HG02759 (cell line): ENCODE data around the gene USP49.

ENCODE experiments used
- ATAC-seq: cut with Tn5 transposase; IDR thresholded peaks from one replicate; pipeline ENCODE4 v1.9.1; 2021; ENCODE audit warnings: mild to moderate bottlenecking, moderate library complexity; ENCODE audit not compliant: unreplicated experiment

The USP49 gene

DNA sequence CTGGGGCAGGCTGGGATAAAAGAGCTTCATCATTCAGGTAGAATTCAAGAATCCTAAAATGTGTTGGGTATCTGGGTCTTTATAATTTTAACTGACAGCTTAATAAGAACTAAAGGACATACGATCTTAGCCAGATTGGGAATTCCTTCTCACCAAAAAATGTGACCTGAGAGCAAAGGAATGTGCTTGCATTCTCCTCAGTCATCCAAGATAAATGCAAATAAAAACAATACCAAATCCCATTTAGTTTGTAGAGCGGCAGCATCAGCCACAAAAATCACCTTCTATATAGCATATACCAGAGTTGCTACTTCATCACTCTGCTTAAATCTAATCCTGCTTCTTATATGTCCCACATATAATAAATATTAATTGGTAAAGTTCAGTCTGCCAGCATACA lies 16.9 kb downstream of the USP49 start:
- no peak for ATAC-seq

DNA sequence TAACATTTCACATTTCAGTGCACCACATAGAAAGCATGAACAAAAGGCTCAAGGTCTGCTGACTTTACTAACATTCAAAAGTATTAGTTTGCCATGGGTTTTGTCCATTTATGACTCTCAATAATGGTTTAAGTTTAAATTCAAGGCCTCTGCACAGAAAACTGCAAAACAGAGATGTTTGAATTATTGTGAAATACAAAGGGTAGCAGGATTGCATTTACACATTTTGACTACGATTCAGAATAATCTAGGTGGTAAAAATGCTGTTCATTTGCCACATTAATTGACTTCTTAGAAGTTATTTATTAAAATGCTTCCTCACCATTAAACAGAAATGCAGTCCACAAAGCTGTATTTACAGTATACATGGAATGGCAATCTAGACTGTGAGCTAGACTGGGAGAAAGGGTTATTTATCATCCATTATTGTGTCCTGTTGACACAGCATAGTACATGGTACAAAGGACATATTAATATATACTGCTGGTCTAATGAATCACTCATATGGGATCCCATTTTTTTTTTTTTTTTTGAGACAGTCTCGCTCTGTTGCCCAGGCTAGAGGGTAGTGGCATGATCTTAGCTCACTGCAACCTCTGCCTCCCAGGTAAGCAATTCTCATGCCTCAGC lies 18.0 kb downstream of the USP49 start:
- ATAC-seq: no peak

DNA sequence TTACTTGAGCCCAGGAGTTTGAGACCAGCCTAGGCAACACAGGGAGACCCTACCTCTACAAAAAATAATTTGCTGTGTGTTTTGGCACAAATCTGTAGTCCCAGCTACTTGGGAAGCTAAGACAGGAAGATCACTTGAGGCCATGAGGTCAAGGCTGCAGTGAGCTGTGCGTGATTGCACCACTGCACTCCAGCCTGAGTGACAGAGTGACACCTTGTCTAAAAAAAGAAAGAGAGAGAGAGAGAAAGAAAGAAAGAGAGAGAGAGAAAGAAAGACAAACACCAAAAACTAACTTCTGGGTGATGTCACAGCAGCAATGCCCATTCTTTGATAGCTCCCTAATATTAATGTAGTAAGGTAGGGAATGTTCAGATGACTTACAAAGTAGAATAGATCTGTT lies 20.4 kb downstream of the USP49 start:
- no peak for ATAC-seq

DNA sequence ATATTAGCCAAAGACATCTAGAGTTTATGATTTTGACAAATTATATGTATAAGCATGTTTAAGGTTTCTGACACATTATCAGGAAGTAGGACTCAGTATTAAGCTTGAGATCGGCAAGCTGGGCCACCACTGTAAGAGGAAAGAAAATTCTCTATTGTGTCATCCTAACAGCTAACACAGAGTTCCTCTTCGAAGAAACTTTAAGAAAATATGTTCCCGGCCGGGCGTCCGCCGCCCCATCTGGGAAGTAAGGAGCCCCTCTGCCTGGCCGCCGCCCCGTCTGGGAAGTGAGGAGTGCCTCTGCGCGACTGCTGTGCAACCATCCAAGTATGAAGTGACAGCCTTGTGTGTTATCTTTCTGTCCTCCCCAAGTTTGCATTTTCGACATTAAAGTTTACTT lies 23.0 kb downstream of the USP49 start:
- ATAC-seq: no peak

DNA sequence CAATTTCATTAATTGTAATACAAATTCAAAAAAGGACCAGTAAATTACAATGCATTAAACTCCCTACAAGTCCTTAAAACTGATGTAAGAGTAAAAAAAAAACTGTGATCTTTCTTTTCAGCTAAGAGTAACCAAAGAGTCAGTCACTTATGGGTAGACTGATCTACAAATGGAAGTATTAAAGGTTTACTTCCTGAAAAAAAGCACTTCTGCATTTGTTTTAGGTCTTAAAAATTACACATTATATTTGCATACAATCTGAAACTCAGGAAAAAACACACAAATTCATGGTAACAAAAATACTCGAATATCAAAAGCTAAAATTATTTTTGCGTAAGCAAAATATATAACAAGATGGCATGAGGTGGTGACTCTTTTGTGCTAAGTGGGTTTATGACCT lies 23.5 kb downstream of the USP49 start:
- no peak for ATAC-seq

DNA sequence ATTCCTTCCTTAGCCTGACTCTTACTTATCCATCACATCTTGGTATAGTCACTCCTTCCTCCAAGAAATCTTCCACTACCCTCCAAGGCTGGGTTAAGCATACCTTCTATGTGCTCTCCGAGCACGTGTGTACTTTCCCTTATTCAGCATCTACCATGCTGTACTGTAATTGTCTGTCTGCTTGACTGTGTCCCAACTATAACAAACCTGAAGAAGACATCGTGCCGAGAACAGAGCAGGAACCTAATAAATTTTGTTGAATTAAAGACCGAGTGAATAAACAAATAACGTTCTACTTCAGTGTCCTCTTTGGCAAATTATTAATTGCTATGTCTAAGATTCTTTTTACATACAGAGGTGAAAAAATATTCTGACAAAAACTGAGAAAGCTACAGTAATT lies 35.8 kb downstream of the USP49 start:
- no peak for ATAC-seq

DNA sequence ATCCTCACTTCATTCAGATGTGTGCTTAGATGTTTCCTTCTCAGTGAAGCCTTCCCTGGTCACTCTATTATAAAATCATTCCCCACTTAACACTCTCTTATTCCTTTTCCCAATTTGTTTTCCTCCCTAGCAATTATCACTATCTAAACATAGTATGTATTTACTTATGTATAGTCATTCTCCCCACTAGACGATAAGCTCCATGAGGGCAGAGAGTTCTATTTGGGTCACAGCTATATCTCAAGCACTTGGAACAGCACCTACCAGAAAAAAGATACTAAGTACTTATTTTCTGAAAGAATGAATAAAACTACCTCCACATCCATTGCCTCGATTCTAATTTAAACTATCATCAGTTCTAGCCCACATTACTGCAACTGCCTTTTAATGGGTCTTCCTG lies 36.5 kb downstream of the USP49 start:
- ATAC-seq: no peak

DNA sequence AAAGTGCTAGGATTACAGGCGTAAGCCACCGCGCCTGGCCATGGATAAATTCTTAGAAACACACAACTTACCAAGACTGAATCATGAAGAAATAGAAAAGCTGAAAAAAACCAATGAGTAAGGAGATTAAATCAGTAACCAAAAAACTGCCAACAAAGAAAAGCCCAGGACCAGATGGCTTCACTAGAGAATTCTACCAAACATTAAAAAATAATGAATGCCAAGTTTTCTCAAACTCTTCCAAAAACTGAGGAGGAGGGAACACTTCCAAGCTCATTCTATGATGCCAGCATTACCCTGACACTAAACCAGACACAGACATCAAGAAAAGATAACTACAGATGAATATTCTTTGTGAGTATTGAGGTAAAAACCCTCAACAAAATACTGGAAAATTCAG lies 44.3 kb downstream of the USP49 start:
- no peak for ATAC-seq

DNA sequence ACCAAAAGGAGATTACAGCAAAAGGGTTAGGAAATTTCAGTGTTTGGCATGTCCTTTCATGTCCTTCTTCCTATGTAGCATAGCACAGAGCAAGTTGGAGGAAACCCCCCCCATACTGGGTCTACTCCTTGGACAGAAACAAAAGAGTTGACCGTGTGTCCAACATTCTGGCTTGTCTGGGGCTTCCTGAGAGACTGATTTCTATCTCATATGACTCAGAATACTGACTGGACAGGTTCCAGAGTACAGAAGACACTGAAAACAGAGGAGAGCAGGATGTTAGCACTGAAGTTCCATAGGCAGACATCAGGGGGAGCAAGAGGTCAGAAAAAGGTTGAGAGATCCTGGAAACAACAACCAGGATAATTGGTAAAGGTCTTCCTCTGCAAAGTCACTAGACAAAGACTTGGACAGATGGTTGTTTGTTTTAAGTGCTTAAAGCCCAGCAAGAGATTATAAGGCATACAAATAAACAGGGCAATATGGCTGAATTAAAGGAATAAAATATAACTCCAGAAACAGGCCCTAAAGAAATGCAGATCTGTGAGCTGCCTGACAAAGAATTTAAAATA lies 48.4 kb downstream of the USP49 start:
- no peak for ATAC-seq

DNA sequence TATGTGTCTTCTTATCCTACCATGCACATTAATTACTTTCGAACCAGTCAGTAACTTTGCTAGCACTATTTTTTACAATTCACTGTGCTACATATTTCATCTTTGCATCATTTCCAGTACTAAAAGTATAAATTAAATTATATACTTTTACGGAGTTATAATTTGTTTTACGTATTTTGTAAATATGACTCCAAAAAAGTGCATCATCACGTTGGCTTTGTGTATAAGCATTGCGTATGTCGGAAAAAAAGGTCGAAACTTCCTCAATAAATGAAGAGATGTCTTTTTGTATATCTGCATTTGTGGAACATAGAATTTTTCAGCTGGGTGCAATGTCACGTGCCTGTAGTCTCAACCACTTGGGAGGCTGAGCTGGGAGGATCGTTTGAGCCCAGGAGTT lies 52.0 kb downstream of the USP49 start:
- ATAC-seq: no peak

DNA sequence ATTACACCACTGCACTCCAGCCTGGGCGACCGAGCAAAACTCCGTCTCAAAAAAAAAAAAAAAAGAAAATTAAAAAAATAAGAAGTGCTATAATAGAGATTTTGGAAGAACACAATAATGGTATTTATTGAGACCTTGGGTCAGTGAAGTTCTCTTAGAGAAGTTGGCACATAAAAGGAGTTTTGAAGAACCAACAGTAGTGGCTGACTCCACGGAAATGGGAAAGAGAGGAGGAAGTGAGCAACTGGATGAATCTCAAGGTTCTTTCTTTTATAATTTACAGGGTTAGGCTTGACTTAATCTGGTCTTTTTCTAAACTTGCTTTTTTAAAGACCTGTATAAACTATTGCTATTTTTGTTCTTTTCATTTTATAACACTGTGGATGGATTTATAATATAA lies 54.8 kb downstream of the USP49 start:
- no peak for ATAC-seq

DNA sequence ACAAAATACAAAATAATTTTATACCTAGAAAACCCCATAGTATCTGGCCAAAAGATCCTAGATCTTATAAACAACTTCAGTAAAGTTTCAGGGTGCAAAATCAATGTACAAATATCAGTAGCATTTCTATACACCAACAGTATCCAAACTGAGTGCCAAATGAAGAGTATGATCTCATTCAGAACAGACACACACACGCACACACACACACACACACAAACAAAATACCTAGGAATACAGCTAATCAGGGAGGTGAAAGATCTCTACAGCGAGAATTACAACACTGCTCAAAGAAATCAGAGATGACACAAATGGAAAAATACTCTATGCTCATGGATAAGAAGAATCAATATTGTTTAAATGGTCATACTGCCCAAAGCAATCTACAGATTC lies 58.5 kb downstream of the USP49 start:
- ATAC-seq: no peak

DNA sequence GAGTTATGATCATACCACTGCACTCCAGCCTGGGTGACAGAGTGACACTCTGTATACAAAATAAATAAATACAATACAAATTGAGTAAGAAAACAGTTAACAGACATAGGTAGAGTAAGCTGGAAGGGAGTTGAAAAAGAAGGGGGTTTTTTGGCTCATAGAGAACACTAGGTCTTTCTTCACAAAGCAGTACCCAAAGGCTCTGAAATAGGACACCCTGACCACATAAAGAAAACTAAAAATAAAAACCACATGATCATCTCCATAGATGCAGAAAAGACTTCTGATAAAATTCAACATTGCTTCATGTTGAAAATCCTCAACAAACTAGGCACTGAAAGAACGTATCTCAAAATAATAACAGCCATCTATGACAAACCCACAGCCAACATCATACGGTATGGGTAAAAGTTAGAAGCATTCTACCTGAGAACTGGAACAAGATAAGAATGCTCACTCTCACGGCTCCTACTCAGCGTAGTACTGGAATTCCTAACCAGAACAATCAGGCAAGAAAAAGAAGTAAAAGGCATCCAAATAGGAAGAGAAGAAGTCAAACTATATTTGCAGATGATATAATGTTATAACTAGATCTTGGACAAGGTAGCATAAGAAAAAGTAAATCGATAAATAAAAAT lies 59.0 kb downstream of the USP49 start:
- ATAC-seq: no peak

DNA sequence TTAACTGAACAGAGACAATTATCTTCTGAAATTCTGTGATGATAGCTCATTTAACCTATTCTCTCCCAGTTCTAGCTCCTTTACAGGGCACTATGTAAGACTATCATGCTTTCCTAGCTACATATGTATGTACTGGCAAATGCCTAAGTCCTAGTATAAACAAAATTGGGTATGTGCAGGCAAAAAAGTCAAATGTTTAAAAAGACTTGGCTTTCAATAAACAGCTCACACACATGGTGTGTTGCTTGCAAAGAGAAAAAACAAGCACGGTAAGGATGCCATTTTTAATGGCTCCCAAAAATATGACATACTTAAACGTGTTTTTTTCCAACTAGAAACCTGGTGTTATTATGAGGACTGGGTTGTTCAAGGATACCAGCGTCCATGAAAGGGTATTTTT lies 62.9 kb downstream of the USP49 start:
- no peak for ATAC-seq

DNA sequence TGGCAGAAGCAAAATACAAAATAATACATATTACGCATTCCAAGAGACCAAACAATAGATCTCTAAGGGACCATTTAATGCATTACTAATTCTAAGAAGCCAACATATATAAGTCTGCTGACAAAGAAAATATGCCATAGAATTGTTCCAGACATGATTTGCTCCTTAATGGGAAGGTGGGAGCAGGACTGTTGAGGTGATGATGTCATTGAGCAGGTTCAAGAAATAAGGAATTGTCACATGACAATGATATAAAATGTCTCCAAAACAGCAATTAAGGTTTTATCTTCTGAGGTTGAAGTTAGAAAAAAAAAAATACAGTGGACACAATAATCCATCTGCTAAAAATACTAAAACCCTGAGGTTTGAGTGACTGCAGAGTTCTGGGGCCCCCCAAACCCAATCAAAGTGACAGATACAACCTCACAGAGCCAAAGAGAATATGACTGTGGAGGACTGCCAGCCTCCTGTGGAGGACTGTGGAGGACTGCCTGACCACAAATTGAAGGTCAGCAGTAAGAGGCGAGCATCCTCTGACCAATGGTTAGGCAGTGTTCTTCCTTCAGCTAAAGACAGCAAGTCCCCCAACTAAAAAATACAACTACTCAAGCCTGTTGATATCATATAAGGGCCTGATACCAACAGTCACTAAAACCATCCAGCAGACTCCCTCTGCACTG lies 68.7 kb downstream of the USP49 start:
- ATAC-seq: no peak

DNA sequence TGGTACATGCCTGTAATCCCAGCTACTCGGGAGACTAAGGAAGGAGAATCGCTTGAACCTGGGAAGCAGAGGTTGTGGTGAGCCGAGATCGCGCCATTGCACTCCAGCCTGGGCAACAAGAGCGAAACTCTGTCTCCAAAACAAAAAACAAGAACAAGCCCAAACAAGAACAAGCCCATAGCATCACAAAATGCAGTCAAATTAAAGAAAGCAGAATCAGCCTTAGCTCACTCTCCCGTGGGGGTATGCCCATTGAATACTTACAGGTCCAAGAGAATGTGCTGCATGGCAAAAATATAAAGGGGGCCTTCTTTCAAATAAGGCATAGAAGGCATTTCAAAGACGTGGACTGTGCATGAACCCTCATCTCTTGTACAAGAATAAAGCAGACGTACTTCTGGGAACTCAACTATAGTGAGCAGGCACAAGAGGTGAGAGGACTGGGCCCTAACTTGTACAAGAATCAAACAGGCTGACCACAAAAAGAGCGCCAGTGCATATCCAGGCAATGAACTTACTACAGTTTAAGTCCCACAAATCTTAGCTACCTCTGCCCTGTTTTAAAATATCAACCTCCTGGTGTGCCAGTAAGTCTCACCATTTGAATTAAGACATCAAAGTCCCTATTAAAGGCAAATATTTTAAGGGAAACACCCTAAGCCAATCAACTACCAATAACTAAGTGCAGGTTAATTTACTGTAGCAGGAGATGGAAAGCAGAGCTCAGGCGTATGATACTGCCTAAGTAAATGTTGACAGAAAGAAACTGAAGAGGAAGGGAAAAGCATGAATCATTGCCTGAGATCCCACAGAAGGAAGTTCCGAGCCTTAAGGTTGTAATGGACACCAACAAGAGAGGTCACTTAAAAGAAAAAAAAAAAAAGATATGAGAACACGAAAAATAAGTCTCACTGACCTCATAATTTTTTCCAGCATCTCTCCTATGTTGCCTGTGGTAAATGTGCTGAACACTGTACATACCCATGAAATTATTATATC lies 70.3 kb downstream of the USP49 start:
- ATAC-seq: no peak

DNA sequence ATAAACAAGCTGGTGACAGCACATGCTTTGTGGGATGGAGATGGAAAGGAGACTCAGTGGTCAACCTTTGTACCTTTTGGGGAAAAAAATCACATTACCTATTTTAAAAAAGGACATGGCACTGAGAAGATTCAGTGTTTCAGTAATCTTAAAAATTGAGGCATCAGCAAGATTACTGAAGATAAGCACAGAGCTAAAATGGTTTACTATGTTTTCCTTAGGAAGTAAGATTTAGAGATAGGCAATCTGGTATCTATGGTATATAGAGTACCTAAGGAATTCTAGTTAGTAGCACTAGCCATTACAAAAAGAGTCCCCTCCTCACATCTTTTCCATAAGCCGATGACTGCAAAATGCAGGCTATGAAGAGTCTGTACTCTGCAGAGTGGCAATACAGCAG lies 72.0 kb downstream of the USP49 start:
- ATAC-seq: no peak

DNA sequence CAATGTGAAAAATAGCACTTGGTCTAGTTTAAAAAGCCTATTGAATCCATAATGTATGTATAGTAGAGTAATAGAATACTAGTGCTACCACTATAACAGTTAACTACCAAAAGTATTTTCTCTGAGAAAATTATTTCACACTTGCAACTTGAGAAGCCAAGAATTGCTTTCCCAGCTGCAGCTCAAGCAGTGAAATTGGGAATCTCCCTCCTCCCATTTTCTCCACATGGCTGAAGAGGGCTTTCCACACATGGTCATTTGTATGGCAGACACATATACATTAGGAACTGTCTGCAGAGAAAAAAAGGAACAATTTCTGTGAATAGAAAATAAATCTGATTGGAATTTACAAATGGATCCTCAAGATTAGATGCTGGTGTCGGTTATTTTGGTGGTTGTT lies 73.2 kb downstream of the USP49 start:
- no peak for ATAC-seq

DNA sequence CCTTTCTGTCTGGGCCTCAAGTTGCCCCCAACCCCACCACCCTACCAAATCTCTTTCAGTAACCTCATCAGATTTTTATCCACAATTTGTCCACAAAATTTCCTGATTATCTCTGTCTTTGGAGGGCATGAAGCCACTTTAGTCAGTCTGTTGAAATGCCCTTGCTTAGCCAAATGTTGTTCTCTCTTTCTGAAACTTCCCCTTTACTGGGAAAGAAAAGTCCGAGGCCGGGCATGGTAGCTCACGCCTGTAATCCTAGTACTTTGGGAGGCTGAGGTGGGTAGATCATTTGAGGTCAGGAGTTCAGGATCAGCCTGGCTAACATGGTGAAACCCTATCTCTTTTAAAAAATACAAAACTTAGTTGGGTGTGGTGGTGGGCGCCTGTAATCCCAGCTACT lies 73.9 kb downstream of the USP49 start:
- no peak for ATAC-seq

DNA sequence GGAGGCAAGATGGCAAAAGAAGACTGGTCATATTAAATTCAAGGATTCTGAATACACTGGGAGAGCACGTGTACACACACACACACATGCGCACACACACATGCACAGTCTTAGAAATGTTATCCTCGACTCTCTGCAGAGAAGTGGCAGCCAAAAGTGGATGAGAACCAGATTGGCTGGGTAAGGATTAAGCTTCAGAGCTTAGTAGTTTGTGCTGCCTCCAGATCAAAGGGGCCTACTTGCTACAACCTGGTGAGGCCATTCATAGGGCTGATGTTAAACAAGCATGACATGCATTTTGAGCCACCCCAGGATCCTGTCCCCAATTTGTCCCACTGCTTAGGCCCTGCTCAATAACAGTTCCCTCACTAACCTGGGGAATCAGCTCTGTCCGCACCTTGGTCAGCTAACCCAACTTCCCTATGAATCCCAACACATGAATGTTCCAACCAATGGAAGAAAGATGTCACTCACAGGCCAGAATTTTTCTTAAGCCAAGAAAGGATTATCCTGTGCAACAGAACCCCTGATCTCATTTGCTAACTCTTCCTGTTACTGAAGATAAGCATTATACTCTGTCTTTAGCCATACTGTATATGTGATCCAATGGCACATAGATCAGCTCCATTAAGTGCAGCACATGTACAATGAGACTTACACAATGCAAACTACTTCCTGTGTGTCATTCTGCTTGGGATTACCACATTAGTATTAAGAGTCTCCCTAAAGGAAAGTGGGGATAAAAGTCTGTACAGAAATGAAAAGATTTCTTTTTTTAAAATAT lies 76.7 kb downstream of the USP49 start:
- no peak for ATAC-seq
